ENCODE measurements around the gene XIRP2. TPM values are rescaled to one million over a fixed set of nuclear protein-coding genes. Genes with fewer than 3 reads are reported as not detected.
A peak's percentile ranks its signal among the peaks of the same experiment; 100 is the strongest.

Gene XIRP2
- total RNA-seq, 6 experiments from 2014 or later: 0.05 to 2.0 (median 0.19) TPM

- WGBS (ENCODE audit: insufficient coverage, low coverage, low lambda C conversion rate, missing lambda C conversion rate): 60% methylated on average over 1 of the region's 1 CpG
- TF ChIP-seq CTCF (IDR thresholded peaks at IDR 0.05) (no peak), POLR2A (IDR thresholded peaks at IDR 0.05) (no peak)
- no peaks in the 10 kb centered on the region for H3K27me3 ChIP-seq
- peaks cover 0 to 14% (median 0%) of the 10 kb centered on the region in 4 donors for H3K4me1 ChIP-seq
- no peak overlapping the region for H3K27ac ChIP-seq
- no peaks in the 10 kb centered on the region for H3K36me3 ChIP-seq
- ATAC-seq (no peak), DNase-seq (no peak)
- no peaks in the 10 kb centered on the region for H3K9me3 ChIP-seq
- H3K4me3 ChIP-seq: no peak overlapping the region
- intact Hi-C loops (cut with DNase I): no loop called here
Measured at GRCh38 chr2:167289651-167290410, 401.6 kb downstream of the XIRP2 start.

GRCh38 chr2:167292430-167293171, 404.3 kb downstream of the XIRP2 start, which contains the start of gene B3GALT1:
Gene B3GALT1 (plus strand): TSS chr2:167293001.
- 2% methylated on average over 24 of the region's 79 CpGs for WGBS (ENCODE audit: insufficient coverage, low coverage, low lambda C conversion rate, missing lambda C conversion rate)
- DNase-seq (peak; percentile 55 to 76 (median 76)), ATAC-seq (peak; percentile 93 to 97 (median 95))
- Histone ChIP-seq H3K36me3 (no peaks in the 10 kb centered on the region), H3K4me3 (peak within 1 kb of the TSS; percentile 43 to 57 (median 46)), H3K4me1 (peaks cover 0 to 14% (median 0%) of the 10 kb centered on the region in 4 donors), H3K27me3 (peaks cover 0 to 3% of the 10 kb centered on the region in 2 donors), H3K27ac (peak within 1 kb of the TSS; percentile 6 to 43 (median 17)), H3K9me3 (no peaks in the 10 kb centered on the region)
- TF ChIP-seq POLR2A (IDR thresholded peaks at IDR 0.05) (no peak), CTCF (IDR thresholded peaks at IDR 0.05) (peak in 3 of 4 donors; percentile 10 to 21 (median 14))
- intact Hi-C loops (cut with DNase I): no loop called here

- Histone ChIP-seq H3K27ac (no peak overlapping the region), H3K36me3 (no peaks in the 10 kb centered on the region), H3K4me1 (peaks cover 0 to 14% (median 0%) of the 10 kb centered on the region in 4 donors), H3K9me3 (no peaks in the 10 kb centered on the region), H3K4me3 (peak overlapping the region; percentile 43 to 57 (median 46)), H3K27me3 (peaks cover 0 to 3% of the 10 kb centered on the region in 2 donors)
- WGBS (ENCODE audit: insufficient coverage, low coverage, low lambda C conversion rate, missing lambda C conversion rate): under 1% methylated on average over 23 of the region's 68 CpGs
- intact Hi-C loops (cut with DNase I): no loop called here
- TF ChIP-seq CTCF (IDR thresholded peaks at IDR 0.05) (no peak), POLR2A (IDR thresholded peaks at IDR 0.05) (no peak)
- no peak for DNase-seq
- ATAC-seq: peak in 3 of 4 donors; percentile 26 to 37 (median 29)
Measured at GRCh38 chr2:167293172-167293781, 405.0 kb downstream of the XIRP2 start.

GRCh38 chr2:167293943-167294775, 405.9 kb downstream of the XIRP2 start:
- ATAC-seq (no peak), DNase-seq (no peak)
- intact Hi-C loops (cut with DNase I): no loop called here

More at GRCh38 chr2:167293943-167294775, 405.9 kb downstream of the XIRP2 start:
- no peak overlapping the region for H3K4me3 ChIP-seq
- H3K36me3 ChIP-seq: no peaks in the 10 kb centered on the region
- peaks cover 0 to 3% of the 10 kb centered on the region in 2 donors for H3K27me3 ChIP-seq
- H3K27ac ChIP-seq: no peak overlapping the region
- 3% methylated on average over 18 of the region's 39 CpGs for WGBS (ENCODE audit: insufficient coverage, low coverage, low lambda C conversion rate, missing lambda C conversion rate)
- H3K9me3 ChIP-seq: no peaks in the 10 kb centered on the region
- no peak for TF ChIP-seq POLR2A (IDR thresholded peaks at IDR 0.05)
- peaks cover 0 to 14% (median 0%) of the 10 kb centered on the region in 4 donors for H3K4me1 ChIP-seq
